Brain microvascular endothelial cell (primary cell): ENCODE measurements around the gene KLF13.

Source experiments
- DNase-seq: peaks from one replicate; pipeline ENCODE4 v3.0.0-alpha.2; 2020
- H3K27ac ChIP-seq: fragments of 250-450 bp; sonication (Bioruptor Pico); 2 replicates; pipeline ENCODE4 v1.5.1; 2020; ENCODE audit warnings: mild to moderate bottlenecking, moderate library complexity
- H3K27me3 ChIP-seq: fragments of 250-450 bp; sonication (Bioruptor Pico); replicated peaks from 2 replicates; pipeline ENCODE4 v1.5.1; 2020; ENCODE audit warnings: mild to moderate bottlenecking
- H3K36me3 ChIP-seq: fragments of 250-450 bp; sonication (Bioruptor Pico); replicated peaks from 2 replicates; pipeline ENCODE4 v1.5.1; 2020; ENCODE audit warnings: mild to moderate bottlenecking
- H3K4me3 ChIP-seq: 2 replicates; pipeline ENCODE4 v1.5.1; 2011; ENCODE audit warnings: low read depth, mild to moderate bottlenecking, control low read depth, low read length, moderate library complexity
- CTCF ChIP-seq: IDR thresholded peaks from 2 replicates; pipeline ENCODE4 v1.5.1; 2011; ENCODE audit warnings: low read depth, mild to moderate bottlenecking, moderate library complexity, low read length, control low read depth, inconsistent platforms; ENCODE audit errors: missing control alignments
- in situ Hi-C: cut with HindIII; loops from 2 replicates; pipeline ENCODE4 v1.10.0; 2017; ENCODE audit warnings: low sequenced_read_pairs, low pct_ligation_motif_present

KLF13 gene

DNA sequence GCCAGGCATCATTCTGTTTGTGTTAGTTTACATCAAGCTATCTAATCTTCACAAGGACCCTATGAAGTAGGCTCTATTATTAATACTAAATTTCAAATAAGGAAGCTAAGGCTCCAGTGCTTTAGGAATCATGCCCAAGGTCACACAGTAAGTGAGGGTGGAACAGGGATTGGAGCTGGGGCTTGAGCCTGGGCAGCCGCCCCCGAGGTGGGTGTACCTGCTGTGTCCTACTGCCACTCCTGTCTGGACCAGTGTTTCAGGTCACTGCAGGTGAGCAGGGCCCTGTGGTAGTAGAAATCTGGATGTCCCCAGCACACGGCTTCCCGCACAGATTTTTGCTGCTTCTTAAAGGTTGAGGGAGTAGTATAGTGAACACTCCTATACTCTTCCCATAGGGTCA, 6.5 kb downstream of the KLF13 start:
- in situ Hi-C loops: no loop called here
- no peak for TF ChIP-seq CTCF
- H3K4me3 ChIP-seq: no peak overlapping the region
- no peak for DNase-seq
- H3K36me3 ChIP-seq: no peaks in the 10 kb centered on the region
- H3K27me3 ChIP-seq: no peaks in the 10 kb centered on the region
- H3K27ac ChIP-seq: no peak overlapping the region

GRCh38 chr15:31333820-31334219, 7.2 kb downstream of the KLF13 start:
- H3K27me3 ChIP-seq: no peaks in the 10 kb centered on the region
- H3K27ac ChIP-seq: no peak overlapping the region
- DNase-seq: no peak
- in situ Hi-C loops: no loop called here
- no peaks in the 10 kb centered on the region for H3K36me3 ChIP-seq
- no peak for TF ChIP-seq CTCF
- no peak overlapping the region for H3K4me3 ChIP-seq

GRCh38 chr15:31335989-31336592, 9.5 kb downstream of the KLF13 start:
- Histone ChIP-seq H3K27me3 (no peaks in the 10 kb centered on the region), H3K27ac (no peak overlapping the region), H3K4me3 (no peak overlapping the region), H3K36me3 (no peaks in the 10 kb centered on the region)
- no peak for DNase-seq
- in situ Hi-C loops: no loop called here
- TF ChIP-seq CTCF: no peak

- in situ Hi-C loops: no loop called here
- Histone ChIP-seq H3K27ac (no peak overlapping the region), H3K36me3 (no peaks in the 10 kb centered on the region), H3K27me3 (no peaks in the 10 kb centered on the region), H3K4me3 (no peak overlapping the region)
- no peak for DNase-seq
- TF ChIP-seq CTCF: no peak
Measured at GRCh38 chr15:31336593-31337295, 10.1 kb downstream of the KLF13 start.

GRCh38 chr15:31337352-31338031, 10.9 kb downstream of the KLF13 start:
- Histone ChIP-seq H3K27me3 (no peaks in the 10 kb centered on the region), H3K36me3 (no peaks in the 10 kb centered on the region), H3K4me3 (no peak overlapping the region), H3K27ac (no peak overlapping the region)
- no peak for DNase-seq
- TF ChIP-seq CTCF: no peak
- in situ Hi-C loops: no loop called here
